ENCODE measurements around the gene PRDM15.
A peak's percentile ranks its signal among the peaks of the same experiment; 100 is the strongest.

The PRDM15 gene

DNA sequence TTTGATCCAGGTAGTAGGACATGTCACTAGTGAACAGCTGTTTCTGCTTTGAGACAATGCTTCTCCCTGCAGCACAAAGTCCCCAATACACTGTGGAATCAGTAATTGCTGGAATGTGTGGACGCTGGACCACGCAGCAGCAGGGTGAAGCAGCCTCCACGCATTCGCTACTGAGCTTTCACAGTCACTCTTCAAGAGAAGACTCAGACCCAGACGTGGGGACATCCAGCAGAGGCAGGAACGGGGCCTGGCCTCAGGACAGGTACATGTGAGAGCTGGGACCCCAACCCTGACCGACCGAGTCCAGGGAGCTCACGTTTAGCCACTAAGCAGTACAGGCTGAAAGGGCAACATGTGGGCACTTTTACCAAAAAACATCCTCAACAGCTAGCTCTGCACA, 34.1 kb upstream of the PRDM15 start:
- in situ Hi-C loops (cut with MboI; ENCODE audit: low pct_unique_long_range_greater_than_20kb, low sequenced_read_pairs) = no loop called here
- DNase-seq = no peak

- DNase-seq = no peak
- in situ Hi-C loops (cut with MboI; ENCODE audit: low pct_unique_long_range_greater_than_20kb, low sequenced_read_pairs) = no loop called here
Observed at GRCh38 chr21:41908829-41909228, 29.7 kb upstream of the PRDM15 start.

DNA sequence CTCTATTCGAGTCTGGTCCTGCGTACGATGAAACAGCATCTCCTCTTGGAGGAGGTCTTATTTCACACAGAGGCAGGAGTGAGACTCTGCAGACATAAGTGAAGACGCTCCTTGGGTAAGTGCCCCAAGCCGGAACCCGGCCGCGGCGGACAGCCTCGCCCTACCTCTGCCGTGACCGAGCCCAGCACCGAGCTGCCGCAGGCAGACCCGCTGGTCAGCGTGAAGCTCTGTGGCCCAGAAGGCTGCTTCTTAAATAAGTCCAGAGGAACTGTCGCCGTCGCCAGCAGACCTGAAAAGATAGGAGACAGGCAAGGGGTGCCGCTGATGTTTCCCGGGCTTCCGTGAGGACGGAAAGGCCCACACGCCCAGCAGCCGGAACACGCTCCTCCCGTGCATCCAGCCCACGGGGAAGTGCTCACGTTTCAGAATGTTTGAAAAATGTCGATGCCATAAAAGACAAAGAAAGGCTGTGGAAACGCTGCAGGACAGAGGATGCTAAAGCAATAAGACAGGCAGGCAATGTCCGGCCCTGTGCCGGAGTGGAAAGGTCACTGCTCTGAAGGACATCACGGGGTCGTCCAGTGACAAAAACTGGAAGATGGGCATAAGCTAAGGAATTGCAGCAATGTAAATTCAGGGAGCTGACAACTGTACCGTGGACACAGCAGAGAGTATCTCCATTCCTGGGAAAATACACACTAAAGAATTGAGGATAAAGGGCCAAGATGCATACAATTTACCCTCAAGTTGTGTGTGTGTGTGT, 28.5 kb upstream of the PRDM15 start:
- no peak for DNase-seq
- in situ Hi-C loops (cut with MboI; ENCODE audit: low pct_unique_long_range_greater_than_20kb, low sequenced_read_pairs) = no loop called here

DNA sequence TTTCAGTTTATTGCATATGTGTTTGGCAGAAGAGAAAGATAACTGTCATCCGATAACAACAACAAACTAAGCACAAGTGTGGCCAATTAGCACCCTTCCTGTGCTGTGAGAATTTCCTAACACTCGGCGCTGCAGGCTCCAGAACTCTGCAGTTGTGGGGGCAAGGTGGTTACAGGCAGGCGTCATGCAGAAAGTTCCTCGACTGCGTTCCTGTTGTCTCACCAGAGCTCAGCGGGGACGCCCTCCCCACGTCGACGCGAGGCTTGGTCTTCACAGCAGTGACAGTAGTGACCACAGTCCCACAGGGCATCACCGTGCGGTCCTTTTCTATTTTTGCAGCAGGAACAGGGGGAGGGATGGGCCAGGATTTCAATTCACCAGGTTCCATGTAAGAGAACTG, 27.6 kb upstream of the PRDM15 start:
- in situ Hi-C loops (cut with MboI; ENCODE audit: low pct_unique_long_range_greater_than_20kb, low sequenced_read_pairs) = no loop called here
- DNase-seq = no peak

GRCh38 chr21:41903559-41904351, 24.6 kb upstream of the PRDM15 start:
- no peak for DNase-seq
- in situ Hi-C loops (cut with MboI; ENCODE audit: low pct_unique_long_range_greater_than_20kb, low sequenced_read_pairs) = no loop called here

- in situ Hi-C loops (cut with MboI; ENCODE audit: low pct_unique_long_range_greater_than_20kb, low sequenced_read_pairs) = no loop called here
- DNase-seq = no peak
Observed at GRCh38 chr21:41902946-41903345, 23.8 kb upstream of the PRDM15 start.

GRCh38 chr21:41901782-41902181, 22.6 kb upstream of the PRDM15 start:
- in situ Hi-C loops (cut with MboI; ENCODE audit: low pct_unique_long_range_greater_than_20kb, low sequenced_read_pairs) = no loop called here
- no peak for DNase-seq

- no peak for DNase-seq
- in situ Hi-C loops (cut with MboI; ENCODE audit: low pct_unique_long_range_greater_than_20kb, low sequenced_read_pairs) = no loop called here
Observed at GRCh38 chr21:41901099-41901498, 22.0 kb upstream of the PRDM15 start.

GRCh38 chr21:41900401-41900800, 21.3 kb upstream of the PRDM15 start:
- DNase-seq = no peak
- in situ Hi-C loops (cut with MboI; ENCODE audit: low pct_unique_long_range_greater_than_20kb, low sequenced_read_pairs) = no loop called here

GRCh38 chr21:41899426-41900202, 20.5 kb upstream of the PRDM15 start:
- in situ Hi-C loops (cut with MboI; ENCODE audit: low pct_unique_long_range_greater_than_20kb, low sequenced_read_pairs) = no loop called here
- DNase-seq = no peak

GRCh38 chr21:41898998-41899397, 19.9 kb upstream of the PRDM15 start:
- DNase-seq = no peak
- in situ Hi-C loops (cut with MboI; ENCODE audit: low pct_unique_long_range_greater_than_20kb, low sequenced_read_pairs) = no loop called here

DNA sequence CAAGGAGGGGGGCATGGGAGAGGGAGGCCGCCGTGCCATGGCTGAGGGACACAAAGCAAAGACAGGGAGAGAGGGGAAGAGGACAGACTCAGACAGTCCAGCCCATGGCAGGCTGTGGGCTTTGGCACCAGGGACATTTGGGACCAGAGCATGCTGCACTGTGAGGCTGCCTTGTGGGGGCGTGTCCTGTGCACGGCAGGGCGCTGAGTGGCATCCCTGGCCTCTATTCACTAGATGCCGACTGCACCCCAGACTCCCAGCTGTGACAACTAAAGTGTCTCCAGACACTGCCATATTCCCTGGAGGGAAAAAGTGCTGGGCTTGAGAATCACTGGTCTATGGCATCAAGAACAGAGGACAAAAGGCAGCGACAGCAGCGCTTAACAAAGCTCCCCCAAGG, 18.6 kb upstream of the PRDM15 start:
- DNase-seq = no peak

GRCh38 chr21:41897047-41897669, 18.0 kb upstream of the PRDM15 start:
- in situ Hi-C loops (cut with MboI; ENCODE audit: low pct_unique_long_range_greater_than_20kb, low sequenced_read_pairs) = no loop called here
- no peak for DNase-seq

More for the DNA sequence above, 18.6 kb upstream of the PRDM15 start:
- in situ Hi-C loops (cut with MboI; ENCODE audit: low pct_unique_long_range_greater_than_20kb, low sequenced_read_pairs) = no loop called here

DNA sequence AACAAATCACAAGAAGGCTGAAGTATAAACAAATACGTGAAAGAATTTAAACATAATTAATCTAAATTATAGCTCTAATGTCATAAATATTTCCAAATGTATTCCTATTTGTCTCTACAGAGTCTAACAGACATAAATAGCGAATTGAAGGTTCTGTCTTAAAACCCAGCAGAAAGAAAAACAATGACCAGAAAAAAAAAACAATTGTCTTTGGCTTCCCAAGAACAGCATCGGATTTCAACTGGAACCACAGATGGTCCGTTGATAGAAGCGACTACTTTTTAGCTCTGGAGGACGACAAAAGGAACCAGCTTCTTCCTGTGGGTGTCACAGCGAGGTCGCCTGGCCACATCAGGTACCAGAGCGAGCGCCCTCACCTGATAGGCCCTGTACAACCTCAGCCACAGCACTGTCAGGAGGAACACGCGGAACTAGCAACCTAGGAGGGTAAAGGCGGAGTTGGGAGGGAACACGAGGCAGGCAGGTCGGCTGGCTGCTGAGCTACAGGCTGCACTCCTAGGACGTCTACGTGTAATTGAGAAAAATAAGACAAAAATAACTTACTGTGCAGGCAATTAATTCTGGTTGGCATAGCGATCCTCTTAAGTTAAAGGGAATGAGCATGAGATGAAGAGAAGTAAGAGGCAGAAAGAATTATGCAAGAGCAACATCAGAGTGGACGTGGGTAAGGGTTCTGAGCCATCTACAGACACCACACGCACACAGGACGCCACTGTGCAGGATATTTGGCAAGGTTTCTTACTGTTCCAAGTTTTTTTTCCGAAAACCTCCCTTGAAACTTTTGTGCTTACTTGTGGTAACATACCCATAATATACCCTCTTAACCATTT, 16.7 kb upstream of the PRDM15 start:
- peak; percentile 72 for DNase-seq
- in situ Hi-C loops (cut with MboI; ENCODE audit: low pct_unique_long_range_greater_than_20kb, low sequenced_read_pairs) = no loop called here

- no peak for DNase-seq
- in situ Hi-C loops (cut with MboI; ENCODE audit: low pct_unique_long_range_greater_than_20kb, low sequenced_read_pairs) = no loop called here
Observed at GRCh38 chr21:41894922-41895557, 15.9 kb upstream of the PRDM15 start.

GRCh38 chr21:41894511-41894910, 15.4 kb upstream of the PRDM15 start:
- no peak for DNase-seq
- in situ Hi-C loops (cut with MboI; ENCODE audit: low pct_unique_long_range_greater_than_20kb, low sequenced_read_pairs) = no loop called here

GRCh38 chr21:41892726-41893125, 13.6 kb upstream of the PRDM15 start:
- in situ Hi-C loops (cut with MboI; ENCODE audit: low pct_unique_long_range_greater_than_20kb, low sequenced_read_pairs) = no loop called here
- no peak for DNase-seq

DNA sequence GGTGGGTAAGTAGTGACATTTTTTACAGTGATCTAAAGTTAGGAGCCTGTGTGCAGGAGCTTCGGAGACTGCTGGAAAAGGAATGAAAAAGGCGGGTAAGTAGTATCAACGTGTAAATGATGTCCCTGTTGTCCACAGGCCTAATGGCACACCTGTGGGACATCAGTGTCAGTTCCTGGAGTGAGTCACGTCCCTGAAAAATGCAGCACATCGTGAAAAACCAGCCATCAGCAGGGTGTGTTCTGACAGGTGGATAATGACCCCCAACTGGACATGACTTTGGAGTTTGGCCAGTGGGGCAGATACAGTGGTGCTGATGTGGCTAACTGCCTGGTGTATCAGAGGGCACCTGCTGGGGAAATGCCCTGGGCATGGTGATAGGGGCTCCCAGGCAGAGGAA, 12.0 kb upstream of the PRDM15 start:
- in situ Hi-C loops (cut with MboI; ENCODE audit: low pct_unique_long_range_greater_than_20kb, low sequenced_read_pairs) = no loop called here
- DNase-seq = no peak

All from KBM-7 (cell line).